AG09309 (cell line): Measurements from ENCODE around the gene TMEM14B.
A peak's percentile ranks its signal among the peaks of the same experiment; 100 is the strongest.
"Not testable (repeated sequence)": the region's sequence is repeated elsewhere in the genome, so short reads cannot be mapped to it uniquely, and the experiment has no call there.

Source experiments
- DNase-seq: peaks from one replicate; pipeline ENCODE4 v3.0.0-alpha.2; 2010; ENCODE audit warnings: low read depth
- H3K4me3 ChIP-seq: 2 replicates; pipeline ENCODE4 v1.5.1; 2011; ENCODE audit warnings: mild to moderate bottlenecking, low read depth, low read length, moderate library complexity; ENCODE audit not compliant: control insufficient read depth
- CTCF ChIP-seq: IDR thresholded peaks from 2 replicates; pipeline ENCODE4 v1.5.1; 2011; ENCODE audit warnings: mild to moderate bottlenecking, low read depth, low read length, inconsistent platforms; ENCODE audit not compliant: insufficient read depth, control insufficient read depth; ENCODE audit errors: missing control alignments

TMEM14B gene

GRCh38 chr6:10745116-10745515, 2.5 kb upstream of the TMEM14B start:
- TF ChIP-seq CTCF = no peak
- H3K4me3 ChIP-seq = no peak overlapping the region
- DNase-seq = no peak

GRCh38 chr6:10746915-10747250, 722 bp upstream of the TMEM14B start:
- no peak for TF ChIP-seq CTCF
- no peak for DNase-seq
- peak overlapping the region; percentile 69 for H3K4me3 ChIP-seq

GRCh38 chr6:10749734-10750133, 2.1 kb downstream of the TMEM14B start:
- no peak for TF ChIP-seq CTCF
- H3K4me3 ChIP-seq = no peak overlapping the region
- no peak for DNase-seq

GRCh38 chr6:10750568-10750967, 3.0 kb downstream of the TMEM14B start:
- not testable (repeated sequence) for DNase-seq, H3K4me3 ChIP-seq

- not testable (repeated sequence) for H3K4me3 ChIP-seq, DNase-seq
Measured at GRCh38 chr6:10751757-10752156, 4.2 kb downstream of the TMEM14B start.

- no peak for DNase-seq
- no peak for TF ChIP-seq CTCF
- no peak overlapping the region for H3K4me3 ChIP-seq
Measured at GRCh38 chr6:10756085-10756484, 8.5 kb downstream of the TMEM14B start.

DNA sequence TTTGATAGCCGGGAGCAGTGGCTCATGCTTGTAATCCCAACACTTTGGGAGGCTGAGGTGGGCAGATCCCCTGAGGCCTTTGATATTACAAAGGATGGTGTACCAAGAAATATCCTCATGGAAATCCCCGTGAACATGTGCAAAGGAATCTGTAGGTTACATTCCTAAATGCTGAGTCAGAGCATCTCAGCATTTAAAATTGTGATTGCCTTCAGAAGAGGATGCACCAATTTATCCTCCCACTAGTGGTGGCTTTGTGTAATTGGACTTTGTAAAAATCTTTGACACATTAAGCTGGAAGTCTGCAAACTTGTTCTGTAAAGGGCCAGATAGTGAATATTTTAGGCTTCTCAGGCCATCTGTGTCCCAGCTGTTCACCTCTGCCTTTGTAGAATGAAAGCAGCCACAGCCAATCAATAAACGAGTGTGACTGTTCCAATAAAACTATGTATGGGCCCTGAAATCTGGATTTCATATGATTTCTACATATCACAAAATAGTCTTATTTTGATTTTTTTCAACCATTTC, 11.8 kb downstream of the TMEM14B start:
- no peak overlapping the region for H3K4me3 ChIP-seq
- peak; percentile 67 for DNase-seq
- TF ChIP-seq CTCF = peak; percentile 63

GRCh38 chr6:10759884-10760329, 12.3 kb downstream of the TMEM14B start:
- no peak for TF ChIP-seq CTCF
- H3K4me3 ChIP-seq = no peak overlapping the region
- no peak for DNase-seq
